ENCODE results near the gene CIPC. TPM values are rescaled to one million over a fixed set of nuclear protein-coding genes. Genes with fewer than 3 reads are reported as not detected.
A peak's percentile ranks its signal among the peaks of the same experiment; 100 is the strongest.

CIPC gene, protein sequence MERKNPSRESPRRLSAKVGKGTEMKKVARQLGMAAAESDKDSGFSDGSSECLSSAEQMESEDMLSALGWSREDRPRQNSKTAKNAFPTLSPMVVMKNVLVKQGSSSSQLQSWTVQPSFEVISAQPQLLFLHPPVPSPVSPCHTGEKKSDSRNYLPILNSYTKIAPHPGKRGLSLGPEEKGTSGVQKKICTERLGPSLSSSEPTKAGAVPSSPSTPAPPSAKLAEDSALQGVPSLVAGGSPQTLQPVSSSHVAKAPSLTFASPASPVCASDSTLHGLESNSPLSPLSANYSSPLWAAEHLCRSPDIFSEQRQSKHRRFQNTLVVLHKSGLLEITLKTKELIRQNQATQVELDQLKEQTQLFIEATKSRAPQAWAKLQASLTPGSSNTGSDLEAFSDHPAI
- 10 to 100 TPM; 24.2 to 25.4 (median 24.3) TPM for polyA plus RNA-seq (ENCODE audit: insufficient read length in 3 of 3)

DNA sequence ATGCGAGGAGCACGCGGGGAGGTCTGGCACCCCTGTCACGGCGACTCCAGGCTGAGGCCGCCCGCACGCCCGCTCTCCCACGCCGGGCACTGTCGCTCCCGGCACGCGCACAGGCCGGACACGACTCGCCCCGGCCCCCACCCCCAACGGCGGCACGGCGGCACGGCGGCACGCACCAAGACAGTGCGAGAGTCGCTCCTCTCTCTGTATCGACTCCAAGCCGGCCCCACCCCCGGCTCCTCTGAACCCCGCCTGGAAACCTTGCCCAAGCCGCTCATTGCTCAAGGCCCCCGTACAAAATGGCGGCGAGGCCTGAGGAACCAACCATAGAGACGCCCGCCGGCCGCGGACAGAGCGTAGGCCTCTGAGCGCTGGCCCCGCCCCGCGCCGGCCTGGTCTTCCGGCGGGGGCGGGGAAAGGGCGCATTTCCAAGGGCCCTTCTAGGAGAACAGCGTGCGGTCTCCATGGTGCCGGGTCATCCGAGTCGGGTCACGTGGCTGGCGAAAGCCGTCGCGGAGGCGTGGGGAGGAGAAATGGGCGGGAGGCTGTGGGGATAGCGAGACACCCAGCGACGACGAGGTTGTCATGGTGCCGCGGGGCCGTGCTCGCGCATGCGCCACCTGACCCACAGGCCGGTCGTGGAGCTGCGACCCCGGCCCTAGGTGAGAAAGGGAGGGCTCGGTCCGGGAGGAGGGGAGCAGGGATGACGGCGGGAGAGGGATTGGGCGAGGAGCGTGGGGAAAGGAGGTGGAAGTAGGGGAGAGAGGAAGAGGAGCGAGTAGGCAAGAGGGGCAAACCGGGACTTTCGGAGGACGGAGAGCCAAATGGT lies at the start of gene CIPC:
Gene CIPC (plus strand): TSS at position 559 of the 829 bp plus-strand sequence. CDS start 7,451 bp downstream, outside the sequence.
- peak; percentile 96 to 99 (median 98) for DNase-seq (ENCODE audit: low read depth in 3 of 3, low spot score in 2 of 3)

DNA sequence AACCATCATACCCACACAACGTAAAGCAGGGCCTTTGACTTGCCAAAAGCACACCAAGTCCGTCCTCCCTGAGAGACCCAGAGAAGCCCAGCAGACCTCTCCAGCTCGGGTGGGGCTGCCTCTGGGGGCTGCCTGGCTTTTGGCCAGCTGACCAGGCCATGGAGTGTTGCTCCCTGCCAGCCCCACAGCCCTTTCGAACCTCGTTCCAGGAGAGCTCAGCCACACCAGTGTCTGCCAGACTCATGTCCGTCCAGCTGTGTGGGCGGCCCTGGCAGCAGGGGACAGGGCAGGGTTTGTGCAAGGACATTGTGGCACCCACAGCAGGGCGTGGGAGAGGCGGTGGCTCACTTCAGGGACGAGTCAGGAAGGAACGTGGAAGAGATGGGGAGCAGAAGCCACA lies 46.9 kb upstream of the CIPC start:
- no peak for DNase-seq (ENCODE audit: low read depth in 3 of 3, low spot score in 2 of 3)

DNA sequence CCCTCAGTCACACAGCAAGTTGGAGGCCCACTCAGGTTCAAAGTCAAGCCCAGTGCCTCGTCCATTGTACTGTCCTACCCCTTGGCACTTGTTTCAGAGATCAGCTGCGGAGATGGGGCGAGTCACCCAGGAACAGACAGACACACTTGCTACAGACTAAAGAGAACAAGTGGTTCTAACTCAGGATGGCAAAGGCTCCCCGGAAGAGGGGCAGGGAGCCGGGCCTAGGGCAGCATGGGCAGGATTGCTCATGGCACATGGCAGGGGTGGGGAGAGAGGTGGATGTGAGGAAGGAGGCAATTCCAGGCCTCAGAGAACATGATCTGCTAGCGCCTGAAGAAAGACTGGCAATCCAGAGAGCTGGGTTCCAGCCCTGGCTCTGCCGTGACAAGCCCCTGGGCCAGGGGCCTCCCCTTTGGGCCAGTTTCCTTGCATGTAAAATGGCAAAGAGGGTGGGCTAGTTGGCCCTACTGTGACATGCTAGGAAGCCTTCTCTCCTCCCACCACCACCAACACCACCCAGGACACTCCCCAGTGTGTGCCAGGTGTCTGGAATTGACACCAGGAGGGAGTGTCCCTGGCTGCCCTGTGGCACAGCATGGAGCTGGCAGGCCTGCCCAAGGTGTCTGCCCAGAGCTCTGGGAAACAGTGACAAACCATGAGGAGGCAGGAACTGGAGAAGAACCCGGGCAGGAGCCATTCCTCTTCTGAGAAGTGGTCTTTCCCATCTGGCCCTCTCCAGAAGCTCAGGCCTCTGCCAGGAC lies 45.6 kb upstream of the CIPC start:
- no peak for DNase-seq (ENCODE audit: low read depth in 3 of 3, low spot score in 2 of 3)

DNA sequence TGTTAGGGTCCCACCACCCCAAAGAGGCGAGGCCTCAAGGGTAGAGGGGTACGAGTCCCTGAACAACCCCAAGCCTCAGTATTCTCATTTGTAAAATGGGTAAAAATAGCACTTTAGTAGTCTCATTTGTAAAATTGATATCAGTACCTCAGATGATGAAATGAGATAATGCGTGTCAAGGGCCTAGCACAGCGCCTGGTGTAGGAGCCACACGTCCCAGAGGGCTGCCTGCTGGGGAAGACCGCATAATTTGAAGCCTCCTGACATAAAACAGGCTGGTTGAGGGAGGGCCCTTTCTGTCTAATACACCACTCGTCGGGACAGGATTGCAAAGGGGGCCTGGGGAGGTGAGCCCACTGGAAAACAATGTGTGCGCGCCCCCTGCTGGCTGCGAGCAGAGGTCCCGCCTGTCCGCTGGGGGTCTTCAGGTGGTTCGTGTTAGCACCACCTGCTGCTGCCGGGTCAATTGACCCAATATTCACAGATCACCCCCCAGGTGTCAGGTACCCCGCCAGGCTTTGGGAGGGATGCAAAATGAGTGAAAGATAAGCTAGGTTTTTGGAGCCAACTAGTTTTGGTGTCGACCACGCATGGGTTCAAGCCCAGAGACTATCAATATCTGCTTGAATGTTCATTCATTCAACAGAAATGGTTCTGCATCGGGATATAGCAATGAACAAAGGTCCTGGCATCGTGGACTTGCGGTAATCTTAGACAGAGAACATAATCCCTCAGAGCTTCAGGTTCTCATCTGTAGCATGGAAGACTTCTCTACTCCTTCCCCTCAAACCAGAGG lies 44.8 kb upstream of the CIPC start:
- DNase-seq (ENCODE audit: low read depth in 3 of 3, low spot score in 2 of 3) = no peak

DNA sequence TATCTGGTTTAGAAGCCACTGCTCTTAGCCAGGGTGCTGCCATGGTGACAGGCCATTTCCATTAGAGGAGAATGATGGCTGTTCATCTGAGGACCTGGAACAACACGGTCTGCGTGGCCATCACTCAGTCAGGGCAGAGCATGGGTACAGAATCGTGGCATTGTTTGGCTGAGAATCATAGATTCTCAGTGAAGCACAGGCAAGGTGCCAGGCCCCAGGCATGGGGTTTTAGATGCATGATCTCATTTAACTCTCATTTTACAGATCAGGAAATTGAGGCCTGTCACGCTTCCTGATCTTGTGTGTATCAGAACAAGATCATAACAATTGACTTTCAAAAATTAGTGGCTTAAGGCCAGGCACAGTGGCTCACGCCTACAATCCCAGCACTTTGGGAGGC lies 42.8 kb upstream of the CIPC start:
- no peak for DNase-seq (ENCODE audit: low read depth in 3 of 3, low spot score in 2 of 3)

DNA sequence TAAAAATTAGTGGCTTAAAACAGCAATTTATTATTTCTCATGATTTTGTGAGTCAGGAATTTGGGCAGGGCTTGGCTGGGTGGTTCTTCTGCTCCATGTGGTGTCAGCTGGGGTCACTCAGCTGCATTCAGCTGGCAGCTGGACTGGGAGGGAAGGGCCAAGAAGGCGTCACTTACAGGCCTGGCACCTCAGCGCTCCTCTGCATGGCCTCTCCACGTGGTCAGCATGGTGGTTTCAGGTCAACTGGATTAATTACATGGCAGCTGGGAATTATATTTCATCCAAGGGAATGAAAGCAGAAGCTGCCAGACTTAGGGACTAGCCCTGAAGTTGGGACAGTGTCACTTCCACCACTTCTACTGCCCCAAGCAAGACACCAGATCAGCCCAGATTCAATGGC lies 42.1 kb upstream of the CIPC start:
- DNase-seq (ENCODE audit: low read depth in 3 of 3, low spot score in 2 of 3) = no peak

DNA sequence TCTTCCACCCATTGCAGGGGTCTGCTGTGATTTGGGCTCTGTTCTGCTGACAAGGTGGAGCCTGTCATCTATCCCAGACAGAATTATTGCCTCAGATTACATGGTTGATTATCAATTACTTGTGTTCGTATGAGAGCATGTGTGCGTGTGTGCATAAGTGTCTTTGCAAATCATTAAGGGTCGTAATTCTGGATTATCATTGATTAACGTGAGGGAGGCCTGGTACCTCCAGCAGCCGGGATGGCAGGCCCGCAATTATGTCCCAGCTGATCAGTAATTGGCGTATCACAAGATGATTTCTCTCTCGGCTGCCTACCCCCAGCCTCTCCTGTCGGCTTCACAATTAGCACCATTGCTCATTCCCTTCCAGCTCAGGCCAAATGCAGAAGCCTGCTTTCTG lies 39.9 kb upstream of the CIPC start:
- DNase-seq (ENCODE audit: low read depth in 3 of 3, low spot score in 2 of 3) = no peak

DNA sequence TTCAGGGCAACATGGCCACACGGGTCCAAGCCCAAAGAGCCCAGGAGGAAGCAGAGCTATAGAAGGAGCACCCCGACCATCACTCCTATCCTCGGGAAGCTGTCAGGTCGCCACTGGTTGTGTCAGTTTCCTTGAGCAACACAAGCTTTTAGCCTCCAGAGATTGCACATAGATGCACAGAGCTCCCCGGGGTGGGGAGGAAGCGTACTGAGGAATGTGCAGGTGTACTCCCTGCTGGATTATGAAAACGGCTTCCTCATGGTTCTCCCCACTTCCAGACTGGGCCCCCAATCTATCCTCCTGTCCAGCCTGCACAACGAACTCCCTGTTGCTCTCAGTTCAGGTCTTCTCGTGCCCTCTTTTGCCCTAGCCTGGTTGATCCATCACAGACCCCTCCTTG lies 39.3 kb upstream of the CIPC start:
- DNase-seq (ENCODE audit: low read depth in 3 of 3, low spot score in 2 of 3) = no peak

DNA sequence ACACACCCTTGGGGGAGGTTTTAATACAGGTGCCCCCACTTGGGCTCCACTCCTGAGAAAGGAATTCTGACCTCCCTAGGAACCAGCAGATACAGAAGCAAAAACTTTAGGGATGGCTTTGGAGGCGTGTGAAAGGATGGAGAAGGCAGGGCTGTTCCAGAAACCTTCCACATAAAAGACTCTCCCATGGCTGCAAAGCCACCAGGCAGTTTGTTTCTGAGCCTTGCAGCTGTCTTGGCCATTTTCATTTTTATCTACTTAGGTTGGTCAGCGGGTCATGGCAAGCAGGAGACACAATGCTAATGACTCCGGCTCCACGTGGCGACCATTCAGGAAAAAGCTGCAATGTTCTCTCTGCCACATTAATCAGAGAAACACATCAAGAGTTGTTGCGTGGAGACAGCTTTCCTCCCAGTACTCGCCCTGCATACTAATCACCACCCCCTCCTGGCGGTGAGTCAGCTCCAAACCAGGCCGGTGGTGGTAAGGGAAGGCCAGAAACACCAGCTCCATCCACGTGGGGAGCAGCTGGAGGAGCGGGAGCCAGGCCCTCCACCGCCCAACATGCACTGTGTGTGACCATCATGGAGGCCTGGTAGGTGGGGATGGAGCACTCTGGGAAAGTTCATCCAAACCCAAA lies 38.7 kb upstream of the CIPC start:
- DNase-seq (ENCODE audit: low read depth in 3 of 3, low spot score in 2 of 3) = no peak

DNA sequence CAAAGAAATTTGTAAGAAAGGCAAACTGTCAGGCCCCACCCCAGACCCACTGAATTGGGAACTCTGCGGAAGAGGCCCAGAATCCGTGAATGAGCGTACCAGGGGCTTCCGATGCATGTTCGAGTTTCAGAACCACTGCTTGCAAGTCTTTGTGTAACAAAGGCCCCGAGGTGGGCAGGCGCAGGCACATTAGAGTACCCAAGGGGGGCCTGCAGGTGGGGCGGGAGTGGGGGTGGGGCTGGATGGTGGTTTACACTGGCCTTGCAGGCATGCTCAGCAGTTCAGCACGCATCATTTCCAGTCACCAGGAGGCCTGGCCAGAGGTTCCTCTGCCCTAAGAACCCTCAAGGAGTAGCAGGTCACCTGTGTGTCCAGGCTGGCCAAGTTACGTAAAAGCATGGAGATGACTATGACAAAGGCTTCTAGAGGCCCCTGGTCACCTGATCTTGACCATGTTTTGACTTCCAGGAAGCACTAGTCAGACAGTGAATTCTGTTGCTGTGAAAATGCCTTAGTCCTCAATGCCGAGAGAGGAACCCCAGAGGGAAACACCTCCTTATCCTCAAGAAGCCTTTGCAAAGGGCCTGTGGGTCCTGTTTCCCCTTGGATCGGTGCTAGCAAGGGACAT lies 36.3 kb upstream of the CIPC start:
- DNase-seq (ENCODE audit: low read depth in 3 of 3, low spot score in 2 of 3) = no peak

DNA sequence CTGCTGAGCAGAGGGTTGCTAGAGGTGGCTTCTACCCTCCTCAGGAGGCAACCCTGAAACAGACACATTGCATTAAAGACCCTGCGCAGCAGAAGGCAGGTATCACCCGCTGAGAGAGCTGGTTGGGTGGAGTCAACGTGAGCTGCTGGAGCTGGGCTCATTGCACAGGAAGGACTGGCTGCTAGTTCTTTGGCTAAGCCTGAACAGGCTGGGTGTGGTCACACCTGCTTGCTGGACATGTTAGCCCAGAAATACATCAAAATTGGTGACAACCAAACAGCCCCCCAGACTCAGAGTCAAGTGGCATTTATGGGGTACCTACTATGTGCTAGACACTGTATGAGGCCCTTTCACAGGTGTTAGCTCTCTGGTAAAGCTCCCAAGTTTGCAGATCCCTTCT lies 35.8 kb upstream of the CIPC start:
- no peak for DNase-seq (ENCODE audit: low read depth in 3 of 3, low spot score in 2 of 3)

DNA sequence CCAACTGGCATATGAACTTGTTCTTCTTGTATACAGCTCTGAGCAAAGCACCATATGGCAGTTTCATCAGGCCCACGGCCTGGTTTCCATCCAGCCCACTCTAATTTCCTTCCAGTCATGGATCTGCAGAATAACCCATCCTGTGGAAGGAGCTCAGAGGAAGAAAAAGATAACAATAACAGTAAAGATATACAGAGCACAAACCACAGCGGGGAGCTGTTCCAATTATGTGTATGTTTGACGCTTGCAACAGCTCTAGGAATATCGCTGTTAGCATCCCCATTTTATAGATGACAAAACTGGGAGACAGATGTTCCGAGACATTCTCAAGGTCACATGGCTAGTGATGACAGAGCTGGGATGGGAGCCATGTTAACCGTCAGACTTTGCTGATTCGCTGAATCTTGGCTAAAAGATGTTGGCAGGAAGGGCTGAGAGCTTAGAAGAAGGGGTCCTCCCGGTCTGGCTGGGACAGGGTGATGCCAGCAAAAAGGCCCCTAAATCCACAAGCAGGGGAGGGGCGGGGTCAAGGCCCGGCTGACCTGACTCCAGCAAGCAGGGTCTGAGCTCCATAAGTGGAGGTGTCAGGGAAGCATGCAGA lies 34.4 kb upstream of the CIPC start:
- DNase-seq (ENCODE audit: low read depth in 3 of 3, low spot score in 2 of 3) = no peak

DNA sequence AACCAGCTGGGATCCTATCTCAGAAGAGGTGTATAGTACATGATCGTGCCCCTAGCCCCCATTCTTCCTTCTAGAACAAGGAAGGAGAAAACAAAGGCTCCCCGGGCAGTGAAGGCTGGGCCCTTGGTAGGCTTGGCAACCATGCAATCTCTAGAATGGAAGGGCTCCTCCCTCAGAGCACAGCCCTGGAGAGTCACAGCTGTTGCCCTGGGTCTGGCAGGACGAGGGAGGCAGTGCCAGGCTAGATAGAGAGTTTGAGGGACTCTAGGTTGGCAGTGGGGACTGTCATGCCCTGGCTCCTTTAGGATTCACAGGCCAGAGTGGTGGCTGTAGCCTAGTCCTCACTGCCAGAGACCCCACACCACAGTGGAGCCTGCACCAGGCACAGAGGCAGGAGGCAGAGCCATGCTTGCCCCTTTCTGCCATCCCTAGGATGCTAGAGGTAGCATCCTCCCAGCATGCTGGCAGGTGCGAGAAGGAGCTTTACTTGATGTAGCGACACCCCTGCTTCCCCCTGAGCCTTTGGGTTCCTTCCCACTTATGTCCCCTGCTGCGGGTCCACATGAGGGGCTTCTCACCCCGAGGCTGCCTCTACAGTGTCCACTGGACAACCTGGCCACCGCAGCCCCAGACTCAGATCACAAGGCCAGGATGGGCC lies 33.4 kb upstream of the CIPC start:
- DNase-seq (ENCODE audit: low read depth in 3 of 3, low spot score in 2 of 3) = no peak

DNA sequence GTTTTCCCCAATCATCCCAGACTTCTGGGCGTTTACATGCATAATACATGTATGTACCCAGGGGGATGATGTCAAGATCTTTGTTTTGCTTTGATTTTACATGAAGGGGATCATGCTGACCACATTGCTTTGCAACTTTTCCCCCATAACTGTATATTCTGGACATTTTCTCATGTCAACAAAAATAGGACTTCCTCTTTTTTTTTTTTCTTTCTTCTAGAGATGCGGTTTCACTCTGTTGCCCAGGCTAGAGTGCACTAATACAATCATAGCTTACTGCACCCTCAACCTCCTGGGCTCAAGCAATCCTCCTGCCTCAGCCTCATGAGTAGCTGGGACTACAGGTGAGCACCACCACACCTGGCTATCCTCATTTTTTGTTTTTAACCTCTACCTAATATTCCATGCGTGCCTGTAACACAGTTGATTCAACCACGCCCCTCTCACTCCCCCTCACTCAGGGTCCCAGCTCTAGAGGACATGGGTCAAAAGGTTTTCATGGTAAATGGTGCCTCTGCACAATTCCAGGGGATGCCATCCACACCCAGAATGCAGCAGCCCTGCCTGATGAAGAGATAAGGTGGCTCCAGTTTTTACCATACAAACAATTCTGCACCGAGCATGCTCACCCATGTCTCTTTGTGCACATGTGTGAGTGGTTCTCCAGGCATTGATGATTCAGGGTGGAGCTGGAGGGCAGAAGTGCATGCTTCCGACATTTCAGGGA lies 32.0 kb upstream of the CIPC start:
- DNase-seq (ENCODE audit: low read depth in 3 of 3, low spot score in 2 of 3) = no peak

DNA sequence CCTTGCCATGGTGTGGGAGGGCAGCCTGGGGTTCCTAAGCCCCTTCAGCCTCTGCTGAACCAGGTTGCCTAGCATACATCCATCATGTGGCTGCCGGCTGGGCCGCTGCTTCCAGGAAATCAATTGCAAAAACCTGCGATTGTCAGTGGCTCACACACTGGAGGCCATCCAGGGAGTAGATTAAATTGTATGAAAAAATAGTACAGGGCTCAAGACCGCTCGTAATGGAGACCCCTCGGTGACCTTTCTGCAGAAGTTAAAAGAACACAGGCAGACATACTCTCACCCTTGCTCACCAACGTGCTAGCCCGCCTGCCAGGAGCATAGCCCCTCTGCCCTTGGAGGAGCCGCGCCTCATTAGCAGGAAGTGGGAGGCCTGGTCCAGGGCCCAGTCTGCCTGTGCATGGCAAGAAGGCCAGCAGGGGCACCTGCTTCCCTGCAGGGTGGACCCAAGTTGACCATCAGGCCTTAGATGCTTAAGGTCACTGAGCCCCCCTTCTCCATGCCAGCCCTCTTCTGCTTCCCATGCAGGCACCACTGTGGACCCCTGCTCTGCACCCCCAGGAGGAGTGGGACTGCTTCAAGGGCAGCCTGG lies 31.4 kb upstream of the CIPC start:
- no peak for DNase-seq (ENCODE audit: low read depth in 3 of 3, low spot score in 2 of 3)

DNA sequence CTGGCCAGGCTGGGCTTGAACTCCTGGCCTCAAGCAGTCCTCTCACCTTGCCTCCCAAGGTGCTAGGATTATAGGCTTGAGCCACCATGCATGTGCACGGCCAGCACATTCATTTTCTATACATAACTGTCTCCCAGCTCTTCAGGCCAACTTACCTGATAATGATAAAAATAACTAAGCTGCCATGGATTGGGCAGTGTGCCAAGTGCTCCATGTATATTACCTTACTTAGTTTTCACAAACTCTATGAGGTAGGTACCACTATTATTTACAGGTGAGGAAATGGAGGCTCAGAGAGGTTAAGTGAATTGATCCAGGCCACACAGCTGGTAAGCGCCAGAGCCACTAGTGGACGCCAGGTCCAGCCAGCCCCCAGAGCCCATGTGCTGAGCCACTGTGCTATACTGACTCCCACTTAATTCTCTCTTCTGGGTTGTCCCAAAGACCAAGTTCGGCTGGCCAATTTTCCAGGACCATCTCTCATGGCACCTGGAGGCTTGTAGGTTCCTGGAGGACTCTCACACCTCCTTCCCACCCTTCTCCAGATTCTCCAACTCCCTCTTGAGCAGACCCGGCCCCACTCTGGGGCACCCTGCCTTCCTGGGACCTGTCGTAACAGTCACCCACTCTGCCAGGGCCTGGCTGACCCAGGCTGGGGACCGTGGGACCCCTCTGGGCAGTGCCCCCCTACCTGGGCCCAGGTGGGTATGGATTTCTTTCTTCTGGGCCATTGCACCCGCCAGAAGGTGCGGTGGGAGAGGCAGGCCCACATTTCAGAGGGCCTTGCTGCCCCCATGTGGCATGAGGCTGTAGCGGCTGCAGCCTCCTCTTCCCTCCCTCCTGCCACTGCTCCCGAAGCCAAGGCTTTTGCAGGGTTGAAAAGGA lies 30.2 kb upstream of the CIPC start:
- DNase-seq (ENCODE audit: low read depth in 3 of 3, low spot score in 2 of 3) = peak in 1 of 3 donors; percentile 58
